Skeletal muscle satellite cell (primary cell): Measurements from ENCODE around the gene ELMOD2.

Experiments
- H3K27me3 ChIP-seq: 2 replicates; pipeline ENCODE4 v1.7.0; 2013; ENCODE audit warnings: low read length; ENCODE audit not compliant: control insufficient read depth, insufficient read depth
- H3K36me3 ChIP-seq: 2 replicates; pipeline ENCODE4 v1.7.0; 2013; ENCODE audit warnings: mild to moderate bottlenecking, control low read depth, low read length; ENCODE audit not compliant: insufficient read depth
- H3K4me1 ChIP-seq: 2 replicates; pipeline ENCODE4 v1.7.0; 2013; ENCODE audit warnings: low read length; ENCODE audit not compliant: control insufficient read depth, insufficient read depth
- H3K4me2 ChIP-seq: 2 replicates; pipeline ENCODE4 v1.7.0; 2013; ENCODE audit warnings: mild to moderate bottlenecking, low read length
- H3K4me3 ChIP-seq: 2 replicates; pipeline ENCODE4 v1.7.0; 2013; ENCODE audit warnings: low read length
- H3K9ac ChIP-seq: 2 replicates; pipeline ENCODE4 v1.7.0; 2013; ENCODE audit warnings: mild to moderate bottlenecking, low read depth, low read length, moderate library complexity
- H3K9me3 ChIP-seq: replicated peaks from 2 replicates; pipeline ENCODE4 v1.7.0; 2013; ENCODE audit warnings: mild to moderate bottlenecking, control low read depth, low read length

Gene ELMOD2

GRCh38 chr4:140533951-140534480 lies 10.0 kb downstream of the ELMOD2 start:
- no peak overlapping the region for H3K9ac ChIP-seq
- H3K9me3 ChIP-seq = no peaks in the 10 kb centered on the region
- H3K27me3 ChIP-seq = no peaks in the 10 kb centered on the region
- H3K4me2 ChIP-seq = no peak overlapping the region
- peaks cover 28% of the 10 kb centered on the region for H3K36me3 ChIP-seq
- peaks cover 5% of the 10 kb centered on the region for H3K4me1 ChIP-seq
- no peak overlapping the region for H3K4me3 ChIP-seq

DNA sequence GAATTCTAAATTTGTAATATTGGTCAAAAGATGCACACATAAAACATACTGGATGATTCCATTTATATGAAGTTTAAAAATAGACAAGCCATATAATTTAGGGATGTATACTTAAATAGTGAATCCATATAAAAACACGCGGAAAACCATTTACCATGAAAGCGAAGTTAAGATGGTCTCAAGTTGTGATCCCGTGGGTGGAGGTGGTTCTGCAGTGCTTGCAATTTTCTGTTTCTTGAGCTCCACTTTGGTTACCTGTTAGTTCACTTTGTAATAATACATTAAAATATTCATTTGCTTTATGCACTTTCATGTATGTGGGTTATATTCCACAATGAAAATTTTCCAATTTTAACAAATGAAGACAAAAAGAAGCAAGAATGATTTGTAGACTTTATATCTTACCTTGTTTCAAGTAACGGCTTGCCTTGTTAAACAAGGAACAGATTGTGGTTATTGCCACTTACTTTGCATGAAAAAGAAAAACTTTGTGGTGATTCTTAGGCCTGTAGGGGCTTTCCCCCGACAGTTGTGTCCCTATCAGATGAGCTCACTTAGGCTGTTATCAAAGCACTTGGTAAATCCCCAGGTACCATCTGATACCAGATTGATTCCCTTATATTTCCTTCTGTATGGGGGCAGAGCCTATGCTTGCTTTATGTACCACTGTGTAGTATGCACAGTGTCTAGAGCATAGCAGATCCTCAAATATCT lies 32.6 kb downstream of the ELMOD2 start:
- Histone ChIP-seq H3K4me1 (no peaks in the 10 kb centered on the region), H3K36me3 (no peaks in the 10 kb centered on the region), H3K9ac (no peak overlapping the region), H3K27me3 (no peaks in the 10 kb centered on the region), H3K4me2 (no peak overlapping the region), H3K9me3 (no peaks in the 10 kb centered on the region), H3K4me3 (no peak overlapping the region)

GRCh38 chr4:140557831-140558435 lies 34.0 kb downstream of the ELMOD2 start:
- no peak overlapping the region for H3K9ac ChIP-seq
- no peaks in the 10 kb centered on the region for H3K9me3 ChIP-seq
- H3K27me3 ChIP-seq = no peaks in the 10 kb centered on the region
- H3K4me2 ChIP-seq = no peak overlapping the region
- H3K36me3 ChIP-seq = no peaks in the 10 kb centered on the region
- H3K4me3 ChIP-seq = no peak overlapping the region
- H3K4me1 ChIP-seq = no peaks in the 10 kb centered on the region

DNA sequence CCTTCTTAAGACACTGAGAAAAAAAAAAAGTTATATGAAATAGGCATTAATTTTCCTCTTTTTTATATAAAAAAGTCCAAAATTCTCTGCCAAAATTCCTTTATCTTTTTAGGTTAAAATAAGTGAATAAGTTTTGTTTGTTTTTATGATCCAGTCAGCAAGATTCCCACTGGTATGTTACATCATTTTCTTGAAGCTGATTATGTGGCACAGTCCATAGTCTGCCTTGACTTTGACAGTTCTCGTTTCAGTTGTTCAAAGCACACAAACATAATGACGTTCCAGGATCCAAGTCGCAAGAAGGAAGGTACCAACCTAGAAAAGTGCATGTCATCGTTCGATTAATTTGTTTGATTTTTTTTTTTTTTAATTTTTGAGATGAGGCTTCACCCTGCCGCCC lies 35.7 kb downstream of the ELMOD2 start:
- Histone ChIP-seq H3K9me3 (no peaks in the 10 kb centered on the region), H3K4me3 (no peak overlapping the region), H3K4me1 (no peaks in the 10 kb centered on the region), H3K4me2 (no peak overlapping the region), H3K36me3 (no peaks in the 10 kb centered on the region), H3K9ac (no peak overlapping the region), H3K27me3 (peaks cover 6% of the 10 kb centered on the region)

DNA sequence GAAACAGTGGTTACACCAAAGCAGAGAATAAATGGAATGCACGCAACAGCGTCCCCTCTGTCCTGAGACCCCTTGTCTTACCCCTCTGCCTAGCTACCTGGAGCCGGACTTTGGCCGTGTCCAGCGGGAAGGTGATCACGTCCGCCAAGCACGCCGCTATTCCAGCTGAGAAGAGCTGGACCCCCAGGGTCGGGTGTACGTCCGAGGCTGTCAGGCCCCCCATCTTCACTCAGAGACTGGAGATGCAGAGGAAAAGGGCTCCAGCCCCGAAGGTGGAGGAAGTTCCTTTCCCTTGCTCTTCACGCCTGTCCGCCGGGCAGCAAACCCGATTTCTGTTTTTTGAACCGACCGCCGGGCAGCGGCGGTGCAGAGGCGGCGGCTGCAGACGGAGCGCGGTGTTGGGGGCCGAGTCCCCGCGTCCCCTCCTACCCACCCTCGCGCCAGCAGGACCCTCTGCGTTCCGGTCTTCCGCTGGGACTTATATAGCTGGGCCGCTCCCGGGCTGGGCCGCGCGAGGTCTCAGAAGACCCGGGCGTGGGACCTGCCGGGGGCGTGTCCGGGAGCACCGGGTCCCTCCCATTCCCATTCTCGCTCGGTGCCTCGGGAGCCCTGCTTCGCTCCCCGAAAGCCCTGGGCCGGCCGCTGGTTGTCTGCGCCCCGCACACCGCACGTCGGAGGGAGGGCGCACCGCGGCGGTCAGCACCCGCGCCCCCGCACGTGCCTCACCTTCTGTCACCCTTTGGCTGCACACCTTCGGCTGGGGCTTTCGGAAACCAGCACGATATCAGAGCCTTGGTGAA lies 44.7 kb downstream of the ELMOD2 start, which contains the start of gene UCP1:
TSS of gene UCP1 (minus strand) at position 455 of the 800 bp plus-strand sequence. CDS start at position 223, 232 bp downstream.
- H3K9ac ChIP-seq = no peak within 1 kb of the TSS
- H3K4me2 ChIP-seq = peak within 1 kb of the TSS; percentile 89
- H3K4me3 ChIP-seq = peak within 1 kb of the TSS; percentile 66
- H3K4me1 ChIP-seq = peaks cover 14% of the 10 kb centered on the region
- no peaks in the 10 kb centered on the region for H3K36me3 ChIP-seq
- peaks cover 8% of the 10 kb centered on the region for H3K9me3 ChIP-seq
- peaks cover 86% of the 10 kb centered on the region for H3K27me3 ChIP-seq

GRCh38 chr4:140569307-140569638 lies 45.3 kb downstream of the ELMOD2 start:
- H3K4me2 ChIP-seq = peak overlapping the region; percentile 89
- H3K9ac ChIP-seq = no peak overlapping the region
- H3K4me1 ChIP-seq = peaks cover 14% of the 10 kb centered on the region
- H3K36me3 ChIP-seq = no peaks in the 10 kb centered on the region
- peaks cover 8% of the 10 kb centered on the region for H3K9me3 ChIP-seq
- peaks cover 86% of the 10 kb centered on the region for H3K27me3 ChIP-seq
- peak overlapping the region; percentile 66 for H3K4me3 ChIP-seq

- no peak overlapping the region for H3K9ac ChIP-seq
- H3K4me1 ChIP-seq = peaks cover 14% of the 10 kb centered on the region
- no peak overlapping the region for H3K4me3 ChIP-seq
- no peak overlapping the region for H3K4me2 ChIP-seq
- H3K27me3 ChIP-seq = peaks cover 80% of the 10 kb centered on the region
- no peaks in the 10 kb centered on the region for H3K36me3 ChIP-seq
- peaks cover 8% of the 10 kb centered on the region for H3K9me3 ChIP-seq
Observed at GRCh38 chr4:140571620-140572019, 47.7 kb downstream of the ELMOD2 start.

- Histone ChIP-seq H3K9me3 (peaks cover 8% of the 10 kb centered on the region), H3K4me2 (no peak overlapping the region), H3K4me3 (no peak overlapping the region), H3K36me3 (no peaks in the 10 kb centered on the region), H3K27me3 (peaks cover 76% of the 10 kb centered on the region), H3K9ac (no peak overlapping the region), H3K4me1 (no peaks in the 10 kb centered on the region)
Observed at GRCh38 chr4:140575489-140575888, 51.5 kb downstream of the ELMOD2 start.

- Histone ChIP-seq H3K9me3 (no peaks in the 10 kb centered on the region), H3K36me3 (no peaks in the 10 kb centered on the region), H3K4me1 (no peaks in the 10 kb centered on the region), H3K4me3 (no peak overlapping the region), H3K4me2 (no peak overlapping the region), H3K9ac (no peak overlapping the region), H3K27me3 (peaks cover 64% of the 10 kb centered on the region)
Observed at GRCh38 chr4:140579278-140579677, 55.3 kb downstream of the ELMOD2 start.

- Histone ChIP-seq H3K4me3 (no peak overlapping the region), H3K9me3 (no peaks in the 10 kb centered on the region), H3K36me3 (no peaks in the 10 kb centered on the region), H3K4me1 (no peaks in the 10 kb centered on the region), H3K27me3 (peaks cover 54% of the 10 kb centered on the region), H3K4me2 (no peak overlapping the region), H3K9ac (no peak overlapping the region)
Observed at GRCh38 chr4:140581078-140581477, 57.1 kb downstream of the ELMOD2 start.

DNA sequence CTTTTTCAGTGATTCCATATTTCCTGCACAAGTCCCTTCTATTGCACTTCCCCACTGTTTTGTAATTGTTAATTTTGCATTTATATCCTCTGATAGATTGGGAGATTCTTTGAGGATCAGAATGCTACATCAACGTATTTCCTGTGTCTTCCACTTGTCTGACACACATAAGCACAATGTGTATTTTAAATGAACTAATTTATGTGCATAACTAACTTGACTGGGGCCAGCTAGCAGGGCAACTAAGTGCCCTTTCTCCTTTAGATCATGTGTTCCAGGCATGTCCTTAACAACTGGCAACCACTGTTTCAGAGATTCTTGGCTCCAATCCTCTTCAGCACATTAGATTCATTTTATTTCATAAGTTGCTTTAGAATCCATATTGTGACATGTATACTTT lies 60.5 kb downstream of the ELMOD2 start:
- H3K27me3 ChIP-seq = peaks cover 30% of the 10 kb centered on the region
- H3K4me2 ChIP-seq = no peak overlapping the region
- no peaks in the 10 kb centered on the region for H3K4me1 ChIP-seq
- no peaks in the 10 kb centered on the region for H3K9me3 ChIP-seq
- H3K36me3 ChIP-seq = no peaks in the 10 kb centered on the region
- H3K9ac ChIP-seq = no peak overlapping the region
- no peak overlapping the region for H3K4me3 ChIP-seq
